ENCODE data around the gene NBPF4.
"Not testable (repeated sequence)": the region's sequence is repeated elsewhere in the genome, so short reads cannot be mapped to it uniquely, and the experiment has no call there.

NBPF4 gene

GRCh38 chr1:108211014-108211413 is 32.9 kb downstream of the NBPF4 start:
- no peak for DNase-seq

GRCh38 chr1:108209456-108210108 is 34.3 kb downstream of the NBPF4 start:
- DNase-seq: peak in 1 of 5 experiments; percentile 71

- DNase-seq: no peak
These were observed 35.0 kb downstream of the NBPF4 start for GRCh38 chr1:108208724-108209446.

GRCh38 chr1:108203582-108203981 is 40.3 kb downstream of the NBPF4 start:
- not testable (repeated sequence) for DNase-seq

GRCh38 chr1:108201687-108202086 is 42.2 kb downstream of the NBPF4 start:
- DNase-seq: no peak

GRCh38 chr1:108200687-108201051 is 43.2 kb downstream of the NBPF4 start:
- DNase-seq: peak in 2 of 5 experiments; percentile 31 to 83

GRCh38 chr1:108199781-108200686 is 43.8 kb downstream of the NBPF4 start, which contains the start of gene SLC25A24:
TSS of gene SLC25A24 (minus strand) at chr1:108200343. CDS start at chr1:108200138, 205 bp downstream.
- peak; percentile 49 to 95 (median 60) for DNase-seq

- DNase-seq: peak in 1 of 5 experiments; percentile 20
These were observed 44.6 kb downstream of the NBPF4 start for GRCh38 chr1:108199201-108199691.

GRCh38 chr1:108194051-108194450 is 49.8 kb downstream of the NBPF4 start:
- DNase-seq: no peak

- no peak for DNase-seq
These were observed 50.5 kb downstream of the NBPF4 start for GRCh38 chr1:108193333-108193732.

GRCh38 chr1:108192581-108192980 is 51.3 kb downstream of the NBPF4 start:
- DNase-seq: no peak

- DNase-seq: no peak
These were observed 53.0 kb downstream of the NBPF4 start for GRCh38 chr1:108190686-108191416.

- DNase-seq: no peak
These were observed 53.8 kb downstream of the NBPF4 start for GRCh38 chr1:108190001-108190634.

- peak in 1 of 5 experiments; percentile 24 for DNase-seq
These were observed 55.1 kb downstream of the NBPF4 start for GRCh38 chr1:108188801-108189200.

- no peak for DNase-seq
These were observed 60.7 kb downstream of the NBPF4 start for GRCh38 chr1:108182959-108183700.

GRCh38 chr1:108179018-108179417 is 64.9 kb downstream of the NBPF4 start:
- no peak for DNase-seq

Measured in T-helper 2 cell (primary cell).